ENCODE measurements around the gene HEATR5A. TPM values are rescaled to one million over a fixed set of nuclear protein-coding genes. Genes with fewer than 3 reads are reported as not detected.
A peak's percentile ranks its signal among the peaks of the same experiment; 100 is the strongest.

Gene HEATR5A
- total and polyA plus RNA-seq, 9 of the 15 experiments (the other 6 are each of a cell fraction or from before 2014, with no cell fraction given) = 8.0 to 50.9 (median 23.0) TPM

GRCh38 chr14:31441273-31442111 is 21.1 kb upstream of the HEATR5A start:
- H3K27me3 ChIP-seq (ENCODE audit: control insufficient read depth in 2 of 2, insufficient read depth in 2 of 2, low read length in 2 of 2) = no peaks in the 10 kb centered on the region
- FAIRE-seq (no peak), ATAC-seq (no peak), DNase-seq (ENCODE audit: extremely low read depth in 1 of 4, low spot score in 3 of 4) (no peak)
- H3K9me3 ChIP-seq (replicated peaks; ENCODE audit: control insufficient read depth, insufficient read depth, low read depth, low read length) = no peaks in the 10 kb centered on the region
- no peak overlapping the region for H3K27ac ChIP-seq (ENCODE audit: extremely low read depth, low read depth, low read length)
- 59% methylated on average over 3 of the region's 7 CpGs for WGBS (ENCODE audit: insufficient coverage, low coverage, missing lambda C conversion rate)
- H3K4me3 ChIP-seq = no peak overlapping the region
- H4K20me1 ChIP-seq (replicated peaks; ENCODE audit: control insufficient read depth, insufficient read depth, low read length) = no peaks in the 10 kb centered on the region
- BruUV-seq (replicated peaks) = no TSS peak
- no peak overlapping the region for H2AFZ ChIP-seq (ENCODE audit: low read depth, low read length)
- intact Hi-C loops (cut with micrococcal nuclease) (no loop called here), in situ Hi-C loops (cut with MboI) (no loop called here)
- ChIA-PET POLR2A (interaction anchor here (1.1 kb wide), 1 partner anchor 16 kb away, joined by 4 read pairs; the partner anchor contains the start of gene DTD2), CTCF (ENCODE audit: low intra/inter-chr PET ratio) (no interaction called here)
- no peak overlapping the region for H3K9ac ChIP-seq (ENCODE audit: insufficient read depth in 1 of 2, low read depth in 2 of 2, low read length in 2 of 2)
- H3K79me2 ChIP-seq (ENCODE audit: control insufficient read depth, insufficient read depth, low read length) = no peaks in the 10 kb centered on the region
- no peaks in the 10 kb centered on the region for H3K4me1 ChIP-seq (replicated peaks in 1 of 2; ENCODE audit: control insufficient read depth in 2 of 2, insufficient read depth in 2 of 2, low read length in 2 of 2)
- H3K9me1 ChIP-seq (ENCODE audit: control insufficient read depth, insufficient read depth, low read length) = no peaks in the 10 kb centered on the region
- H3K4me2 ChIP-seq (ENCODE audit: insufficient read depth, low read length) = no peak overlapping the region
- H3K36me3 ChIP-seq (ENCODE audit: control insufficient read depth, insufficient read depth, low read length) = peaks cover 3% of the 10 kb centered on the region; the same call in 1 of the 3 replicates
- no peak for TF ChIP-seq POLR3A (IDR thresholded peaks at IDR 0.05; ENCODE audit: borderline replicate concordance, extremely low read depth, insufficient read depth, insufficient read length)
- TF ChIP-seq GMEB1 (CRISPR knock-in tag; IDR thresholded peaks at IDR 0.05) = no peak
- no peak for TF ChIP-seq YBX1 (IDR thresholded peaks at IDR 0.05)
- TF ChIP-seq MAFG (tag; conservative IDR thresholded peaks at IDR 0.05) = peak; percentile 19; the same call in 1 of the 2 replicates
- no peak for TF ChIP-seq MAFK (IDR thresholded peaks at IDR 0.05; ENCODE audit: low read length)
- no peak for TF ChIP-seq ARNT (IDR thresholded peaks at IDR 0.05)
- TF ChIP-seq ZNF318 (IDR thresholded peaks at IDR 0.05; ENCODE audit: borderline replicate concordance in 1 of 2, low read depth in 1 of 2) = no peak
- no peak for TF ChIP-seq SAFB2 (IDR thresholded peaks at IDR 0.05; ENCODE audit: borderline replicate concordance, low read depth, low read length, severe bottlenecking)
- TF ChIP-seq ZBTB43 (CRISPR knock-in tag; IDR thresholded peaks at IDR 0.05) = no peak
- no peak for TF ChIP-seq PPARD (CRISPR knock-in tag; IDR thresholded peaks at IDR 0.05)
